ENCODE data around the gene ASPHD1.

DNA sequence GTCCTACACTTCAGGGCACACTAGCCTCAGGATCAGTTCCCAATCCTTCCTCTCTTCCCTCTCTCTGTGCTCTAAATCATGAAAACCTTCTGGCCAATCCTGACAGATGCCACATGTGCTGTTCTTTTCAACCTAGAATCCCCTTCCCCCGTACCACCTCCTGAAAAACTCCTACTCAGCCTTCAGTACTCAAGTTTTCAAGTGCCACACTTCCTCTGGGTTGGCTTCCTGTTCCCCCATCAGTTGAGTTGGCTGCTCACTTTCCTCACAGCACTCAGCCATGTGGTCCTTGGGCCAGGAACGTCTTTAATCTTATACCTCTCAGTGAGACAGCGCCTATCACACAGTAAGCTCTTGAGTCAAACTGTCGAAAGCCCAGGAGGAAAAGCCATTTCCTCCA lies 3.3 kb downstream of the ASPHD1 start:
- TF ChIP-seq, protein P1, sequence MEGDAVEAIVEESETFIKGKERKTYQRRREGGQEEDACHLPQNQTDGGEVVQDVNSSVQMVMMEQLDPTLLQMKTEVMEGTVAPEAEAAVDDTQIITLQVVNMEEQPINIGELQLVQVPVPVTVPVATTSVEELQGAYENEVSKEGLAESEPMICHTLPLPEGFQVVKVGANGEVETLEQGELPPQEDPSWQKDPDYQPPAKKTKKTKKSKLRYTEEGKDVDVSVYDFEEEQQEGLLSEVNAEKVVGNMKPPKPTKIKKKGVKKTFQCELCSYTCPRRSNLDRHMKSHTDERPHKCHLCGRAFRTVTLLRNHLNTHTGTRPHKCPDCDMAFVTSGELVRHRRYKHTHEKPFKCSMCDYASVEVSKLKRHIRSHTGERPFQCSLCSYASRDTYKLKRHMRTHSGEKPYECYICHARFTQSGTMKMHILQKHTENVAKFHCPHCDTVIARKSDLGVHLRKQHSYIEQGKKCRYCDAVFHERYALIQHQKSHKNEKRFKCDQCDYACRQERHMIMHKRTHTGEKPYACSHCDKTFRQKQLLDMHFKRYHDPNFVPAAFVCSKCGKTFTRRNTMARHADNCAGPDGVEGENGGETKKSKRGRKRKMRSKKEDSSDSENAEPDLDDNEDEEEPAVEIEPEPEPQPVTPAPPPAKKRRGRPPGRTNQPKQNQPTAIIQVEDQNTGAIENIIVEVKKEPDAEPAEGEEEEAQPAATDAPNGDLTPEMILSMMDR (IDR thresholded peaks at IDR 0.05; ENCODE audit: borderline replicate concordance, extremely low read depth, low read length, poor library complexity, severe bottlenecking), result no peak
- no peak for TF ChIP-seq EZH2 (IDR thresholded peaks at IDR 0.05; ENCODE audit: borderline replicate concordance, low read depth, low read length, severe bottlenecking)
